ENCODE data around the gene DDX47. TPM values are rescaled to one million over a fixed set of nuclear protein-coding genes. Genes with fewer than 3 reads are reported as not detected.

DDX47 gene
- total RNA-seq, 1 experiment from 2014 or later: 64.8 TPM

- TF ChIP-seq, protein P1, sequence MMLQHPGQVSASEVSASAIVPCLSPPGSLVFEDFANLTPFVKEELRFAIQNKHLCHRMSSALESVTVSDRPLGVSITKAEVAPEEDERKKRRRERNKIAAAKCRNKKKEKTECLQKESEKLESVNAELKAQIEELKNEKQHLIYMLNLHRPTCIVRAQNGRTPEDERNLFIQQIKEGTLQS (CRISPR knock-in tag; conservative IDR thresholded peaks at IDR 0.05): no peak
- TF ChIP-seq HMGA2 (CRISPR knock-in tag; IDR thresholded peaks at IDR 0.05): no peak
- TF ChIP-seq ZNF532 (CRISPR knock-in tag; IDR thresholded peaks at IDR 0.05; ENCODE audit: borderline replicate concordance): no peak
- no peak for TF ChIP-seq SOX15 (CRISPR knock-in tag; IDR thresholded peaks at IDR 0.05)
- TF ChIP-seq MLX (CRISPR knock-in tag; IDR thresholded peaks at IDR 0.05): no peak
- TF ChIP-seq, protein P2, sequence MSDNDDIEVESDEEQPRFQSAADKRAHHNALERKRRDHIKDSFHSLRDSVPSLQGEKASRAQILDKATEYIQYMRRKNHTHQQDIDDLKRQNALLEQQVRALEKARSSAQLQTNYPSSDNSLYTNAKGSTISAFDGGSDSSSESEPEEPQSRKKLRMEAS (CRISPR knock-in tag; IDR thresholded peaks at IDR 0.05): no peak
- TF ChIP-seq, protein P3, sequence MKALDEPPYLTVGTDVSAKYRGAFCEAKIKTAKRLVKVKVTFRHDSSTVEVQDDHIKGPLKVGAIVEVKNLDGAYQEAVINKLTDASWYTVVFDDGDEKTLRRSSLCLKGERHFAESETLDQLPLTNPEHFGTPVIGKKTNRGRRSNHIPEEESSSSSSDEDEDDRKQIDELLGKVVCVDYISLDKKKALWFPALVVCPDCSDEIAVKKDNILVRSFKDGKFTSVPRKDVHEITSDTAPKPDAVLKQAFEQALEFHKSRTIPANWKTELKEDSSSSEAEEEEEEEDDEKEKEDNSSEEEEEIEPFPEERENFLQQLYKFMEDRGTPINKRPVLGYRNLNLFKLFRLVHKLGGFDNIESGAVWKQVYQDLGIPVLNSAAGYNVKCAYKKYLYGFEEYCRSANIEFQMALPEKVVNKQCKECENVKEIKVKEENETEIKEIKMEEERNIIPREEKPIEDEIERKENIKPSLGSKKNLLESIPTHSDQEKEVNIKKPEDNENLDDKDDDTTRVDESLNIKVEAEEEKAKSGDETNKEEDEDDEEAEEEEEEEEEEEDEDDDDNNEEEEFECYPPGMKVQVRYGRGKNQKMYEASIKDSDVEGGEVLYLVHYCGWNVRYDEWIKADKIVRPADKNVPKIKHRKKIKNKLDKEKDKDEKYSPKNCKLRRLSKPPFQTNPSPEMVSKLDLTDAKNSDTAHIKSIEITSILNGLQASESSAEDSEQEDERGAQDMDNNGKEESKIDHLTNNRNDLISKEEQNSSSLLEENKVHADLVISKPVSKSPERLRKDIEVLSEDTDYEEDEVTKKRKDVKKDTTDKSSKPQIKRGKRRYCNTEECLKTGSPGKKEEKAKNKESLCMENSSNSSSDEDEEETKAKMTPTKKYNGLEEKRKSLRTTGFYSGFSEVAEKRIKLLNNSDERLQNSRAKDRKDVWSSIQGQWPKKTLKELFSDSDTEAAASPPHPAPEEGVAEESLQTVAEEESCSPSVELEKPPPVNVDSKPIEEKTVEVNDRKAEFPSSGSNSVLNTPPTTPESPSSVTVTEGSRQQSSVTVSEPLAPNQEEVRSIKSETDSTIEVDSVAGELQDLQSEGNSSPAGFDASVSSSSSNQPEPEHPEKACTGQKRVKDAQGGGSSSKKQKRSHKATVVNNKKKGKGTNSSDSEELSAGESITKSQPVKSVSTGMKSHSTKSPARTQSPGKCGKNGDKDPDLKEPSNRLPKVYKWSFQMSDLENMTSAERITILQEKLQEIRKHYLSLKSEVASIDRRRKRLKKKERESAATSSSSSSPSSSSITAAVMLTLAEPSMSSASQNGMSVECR (CRISPR knock-in tag; IDR thresholded peaks at IDR 0.05; ENCODE audit: borderline replicate concordance): no peak
- no peak for TF ChIP-seq TEAD4 (CRISPR knock-in tag; IDR thresholded peaks at IDR 0.05)
- TF ChIP-seq ZNF219 (CRISPR knock-in tag; IDR thresholded peaks at IDR 0.05; ENCODE audit: borderline replicate concordance): no peak
- TF ChIP-seq ZNF263 (CRISPR knock-in tag; IDR thresholded peaks at IDR 0.05; ENCODE audit: low read depth): no peak
- TF ChIP-seq IRF2 (CRISPR knock-in tag; IDR thresholded peaks at IDR 0.05; ENCODE audit: borderline replicate concordance, low read depth): no peak
- no peak for TF ChIP-seq ZNF121 (CRISPR knock-in tag; IDR thresholded peaks at IDR 0.05)
These were observed 46.5 kb downstream of the DDX47 start (continued) for GRCh38 chr12:12859690-12860089.

DNA sequence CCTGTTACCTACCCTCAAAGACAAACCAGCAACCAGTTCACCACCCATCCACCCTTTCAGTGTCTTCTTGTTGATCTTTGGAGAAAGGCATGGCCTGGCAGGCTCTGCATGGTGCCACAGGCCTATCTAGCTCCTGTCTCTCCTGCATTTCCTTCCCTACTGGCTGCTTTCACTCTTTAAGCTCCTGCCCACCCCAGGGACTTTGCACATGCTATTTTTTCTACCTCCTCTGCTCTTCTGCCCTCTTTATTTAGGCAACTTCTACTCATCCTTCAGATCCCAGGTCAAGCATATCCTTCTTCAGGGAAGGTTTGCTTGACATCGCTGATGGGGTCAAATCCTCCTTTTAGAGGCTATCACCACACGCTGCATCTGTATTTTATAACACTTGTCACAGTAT lies 51.1 kb downstream of the DDX47 start:
- ChIA-PET POLR2A (no interaction called here), CTCF (no interaction called here)
- Mint-ChIP-seq H3K4me1 (peaks cover 22% of the 10 kb centered on the region), H3K27ac (no peak overlapping the region), H3K4me3 (no peak overlapping the region), H3K9me3 (peaks cover 6% of the 10 kb centered on the region), H3K36me3 (peaks cover 6% of the 10 kb centered on the region), H3K27me3 (ENCODE audit: low read depth) (no peaks in the 10 kb centered on the region)
- ATAC-seq: no peak
- no peak for DNase-seq (ENCODE audit: low spot score)
- TF ChIP-seq USF1 (CRISPR knock-in tag; IDR thresholded peaks at IDR 0.05): no peak
- TF ChIP-seq ZSCAN18 (CRISPR knock-in tag; IDR thresholded peaks at IDR 0.05): no peak
- no peak for TF ChIP-seq TEAD1 (CRISPR knock-in tag; IDR thresholded peaks at IDR 0.05)
- TF ChIP-seq HMGA2 (CRISPR knock-in tag; IDR thresholded peaks at IDR 0.05): no peak
- no peak for TF ChIP-seq ZNF671 (CRISPR knock-in tag; IDR thresholded peaks at IDR 0.05)
- TF ChIP-seq TEAD4 (CRISPR knock-in tag; IDR thresholded peaks at IDR 0.05): no peak
- TF ChIP-seq E2F1 (CRISPR knock-in tag; IDR thresholded peaks at IDR 0.05): no peak
- TF ChIP-seq, protein P2 (CRISPR knock-in tag; IDR thresholded peaks at IDR 0.05): no peak
- no peak for TF ChIP-seq NFE2L1 (CRISPR knock-in tag; IDR thresholded peaks at IDR 0.05)
- TF ChIP-seq FOXK1 (CRISPR knock-in tag; IDR thresholded peaks at IDR 0.05): no peak
- no peak for TF ChIP-seq ZNF416 (CRISPR knock-in tag; IDR thresholded peaks at IDR 0.05)
- TF ChIP-seq ZNF263 (CRISPR knock-in tag; IDR thresholded peaks at IDR 0.05; ENCODE audit: low read depth): no peak
- no peak for TF ChIP-seq JAZF1 (CRISPR knock-in tag; IDR thresholded peaks at IDR 0.05)

Data from WTC11 (cell line).